Measurements from ENCODE around the gene CENPM. TPM values are rescaled to one million over a fixed set of nuclear protein-coding genes. Genes with fewer than 3 reads are reported as not detected.

The CENPM gene
- total RNA-seq, 1 donor from 2014 or later, result not detected

DNA sequence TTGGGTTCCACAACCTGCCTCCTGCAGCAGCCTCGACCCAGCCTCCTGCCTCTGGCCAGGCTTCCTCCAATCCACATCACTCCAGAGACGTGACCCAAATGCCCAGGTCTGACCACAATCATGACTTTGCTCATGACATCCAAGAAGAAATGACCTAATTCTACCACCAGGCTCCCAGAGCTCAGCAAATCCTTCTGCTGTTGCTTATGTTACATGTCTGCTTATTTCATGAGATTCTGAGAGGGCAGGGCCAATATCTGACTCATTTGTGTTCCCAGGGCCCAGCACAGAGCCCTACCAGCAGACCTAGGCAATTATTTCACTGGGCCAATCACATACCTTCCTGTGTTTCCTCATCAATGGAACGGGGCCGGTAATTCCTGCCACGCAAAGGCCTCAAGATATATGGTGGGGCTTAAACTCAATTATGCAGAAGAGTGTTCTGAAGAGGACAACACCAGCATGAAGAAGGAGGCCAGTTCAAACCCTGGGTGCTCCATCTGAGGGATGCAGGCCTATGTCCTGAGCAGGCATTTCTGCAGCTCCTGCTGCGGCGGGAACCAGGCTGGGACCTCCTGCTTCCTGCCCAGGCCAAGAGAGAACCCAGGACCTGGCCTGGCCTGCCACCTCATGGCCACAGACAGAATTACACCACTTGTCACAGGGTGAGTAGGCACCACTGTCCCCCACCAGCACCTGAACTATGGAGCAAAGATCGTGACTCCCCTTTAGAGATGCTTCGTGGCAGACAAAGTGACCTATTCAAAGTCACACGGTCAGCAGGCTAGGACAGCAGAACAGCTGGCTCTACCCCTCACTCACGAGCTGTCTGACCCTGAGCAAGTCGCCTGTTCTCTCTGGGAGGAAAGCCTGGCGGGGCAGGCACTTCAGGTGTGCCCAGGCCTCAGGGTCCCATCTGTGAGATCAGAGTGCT is 5.9 kb downstream of the CENPM start:
- H3K27ac ChIP-seq, result peak overlapping the region; percentile 52 to 66
- peaks cover 0 to 7% of the 10 kb centered on the region in 2 donors for H3K4me1 ChIP-seq
- H3K36me3 ChIP-seq, result no peaks in the 10 kb centered on the region
- TF ChIP-seq, protein P1, sequence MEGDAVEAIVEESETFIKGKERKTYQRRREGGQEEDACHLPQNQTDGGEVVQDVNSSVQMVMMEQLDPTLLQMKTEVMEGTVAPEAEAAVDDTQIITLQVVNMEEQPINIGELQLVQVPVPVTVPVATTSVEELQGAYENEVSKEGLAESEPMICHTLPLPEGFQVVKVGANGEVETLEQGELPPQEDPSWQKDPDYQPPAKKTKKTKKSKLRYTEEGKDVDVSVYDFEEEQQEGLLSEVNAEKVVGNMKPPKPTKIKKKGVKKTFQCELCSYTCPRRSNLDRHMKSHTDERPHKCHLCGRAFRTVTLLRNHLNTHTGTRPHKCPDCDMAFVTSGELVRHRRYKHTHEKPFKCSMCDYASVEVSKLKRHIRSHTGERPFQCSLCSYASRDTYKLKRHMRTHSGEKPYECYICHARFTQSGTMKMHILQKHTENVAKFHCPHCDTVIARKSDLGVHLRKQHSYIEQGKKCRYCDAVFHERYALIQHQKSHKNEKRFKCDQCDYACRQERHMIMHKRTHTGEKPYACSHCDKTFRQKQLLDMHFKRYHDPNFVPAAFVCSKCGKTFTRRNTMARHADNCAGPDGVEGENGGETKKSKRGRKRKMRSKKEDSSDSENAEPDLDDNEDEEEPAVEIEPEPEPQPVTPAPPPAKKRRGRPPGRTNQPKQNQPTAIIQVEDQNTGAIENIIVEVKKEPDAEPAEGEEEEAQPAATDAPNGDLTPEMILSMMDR (IDR thresholded peaks at IDR 0.05), result peak; percentile 92 to 96 (median 93)
- no peaks in the 10 kb centered on the region for H3K9me3 ChIP-seq
- no peak overlapping the region for H3K4me3 ChIP-seq
- intact Hi-C loops (cut with DNase I), result loop anchor here (1.0 to 2.0 kb wide), 3 partner anchors 118 to 244 kb away; no protein-coding TSS in a partner anchor
- no peaks in the 10 kb centered on the region for H3K27me3 ChIP-seq
- peak; percentile 50 to 92 for DNase-seq (ENCODE audit: low spot score in 2 of 2)

DNA sequence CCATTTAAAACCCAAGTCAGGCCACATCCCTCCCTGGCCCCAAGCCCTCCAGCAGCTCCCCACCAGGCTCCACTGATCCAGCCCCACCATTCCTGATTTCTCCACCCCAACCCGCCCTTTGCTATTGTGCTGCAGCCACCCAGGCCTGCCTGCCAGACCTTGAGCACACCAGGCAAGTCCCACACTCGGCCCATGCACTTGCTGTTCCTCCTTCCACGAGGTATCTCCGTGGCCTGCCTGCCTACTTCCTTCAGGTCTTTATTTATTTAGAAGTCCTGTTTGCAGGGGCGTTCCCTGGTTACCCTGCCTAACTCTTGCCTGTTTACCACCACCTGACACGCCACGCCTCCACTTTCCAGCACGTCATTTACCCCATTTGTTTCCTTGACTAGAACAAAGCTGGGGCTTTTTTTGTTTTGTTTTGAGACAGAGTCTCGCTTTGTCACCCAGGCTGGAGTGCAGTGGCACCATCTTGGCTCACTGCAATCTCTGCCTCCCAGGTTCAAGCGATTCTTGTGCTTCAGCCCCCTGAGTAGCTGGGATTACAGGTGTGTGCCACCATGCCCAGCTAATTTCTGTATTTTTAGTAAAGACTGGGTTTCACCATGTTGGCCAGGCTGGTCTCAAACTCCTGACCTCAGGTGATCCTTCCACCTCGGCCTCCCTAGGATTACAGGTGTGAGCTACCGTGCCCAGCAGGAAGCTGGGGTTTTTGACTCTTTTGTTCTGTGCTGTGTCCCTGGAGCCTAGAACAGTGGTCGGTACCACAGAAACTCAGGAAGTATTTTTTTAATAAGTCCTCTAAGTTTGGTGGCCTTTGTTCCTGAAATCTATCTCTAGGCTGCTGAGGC is 6.7 kb downstream of the CENPM start:
- Histone ChIP-seq H3K4me3 (no peak overlapping the region), H3K4me1 (peaks cover 0 to 4% of the 10 kb centered on the region in 2 donors), H3K27ac (peak overlapping the region; percentile 52 to 66), H3K27me3 (no peaks in the 10 kb centered on the region), H3K9me3 (no peaks in the 10 kb centered on the region), H3K36me3 (no peaks in the 10 kb centered on the region)
- TF ChIP-seq, protein P1 (IDR thresholded peaks at IDR 0.05), result no peak
- peak; percentile 67 to 78 for DNase-seq (ENCODE audit: low spot score in 2 of 2)
- intact Hi-C loops (cut with DNase I), result loop anchor here (2.0 kb wide), 1 partner anchor 117 kb away; no protein-coding TSS in a partner anchor

DNA sequence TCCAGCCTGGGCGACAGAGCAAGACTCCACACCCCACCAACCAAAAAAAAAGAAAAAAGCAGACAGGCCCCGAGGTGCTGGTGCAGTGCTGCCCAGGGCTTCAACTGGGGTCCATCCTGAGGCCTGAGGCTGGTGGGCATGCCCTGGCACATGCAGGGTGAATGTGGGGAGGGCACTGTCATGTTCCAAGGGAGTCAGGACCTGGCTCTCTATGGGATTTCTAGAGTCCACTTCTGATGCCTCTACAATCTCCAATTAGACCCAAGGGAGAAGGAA is 10.1 kb downstream of the CENPM start:
- DNase-seq (ENCODE audit: low spot score in 2 of 2), result no peak
- Histone ChIP-seq H3K36me3 (no peaks in the 10 kb centered on the region), H3K27me3 (no peaks in the 10 kb centered on the region), H3K4me3 (no peak overlapping the region), H3K9me3 (no peaks in the 10 kb centered on the region), H3K4me1 (peaks cover 0 to 4% of the 10 kb centered on the region in 2 donors), H3K27ac (no peak overlapping the region)
- TF ChIP-seq, protein P1 (IDR thresholded peaks at IDR 0.05), result no peak
- intact Hi-C loops (cut with DNase I), result no loop called here

DNA sequence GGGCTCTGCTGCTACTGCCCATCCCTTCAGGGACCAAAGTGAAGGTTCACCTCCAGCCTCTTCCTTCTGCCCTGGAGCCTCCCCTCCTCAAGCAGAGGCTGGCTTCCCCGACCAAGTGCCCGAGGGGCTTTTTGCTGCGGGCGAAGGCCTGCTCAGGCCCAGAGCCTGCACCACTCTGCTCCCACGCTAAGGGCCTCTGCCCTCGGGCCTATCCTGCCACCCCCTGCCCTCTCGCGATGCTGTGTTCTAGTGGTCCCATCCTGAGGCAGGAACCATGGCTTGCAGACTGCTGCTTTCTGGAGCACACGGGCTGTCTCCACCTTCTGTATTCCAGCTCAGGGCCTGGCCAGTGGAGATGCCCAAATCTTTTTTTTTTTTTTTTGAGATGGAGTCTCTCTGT is 11.4 kb downstream of the CENPM start:
- intact Hi-C loops (cut with DNase I), result no loop called here
- H3K27me3 ChIP-seq, result no peaks in the 10 kb centered on the region
- no peak for DNase-seq (ENCODE audit: low spot score in 2 of 2)
- H3K4me1 ChIP-seq, result no peaks in the 10 kb centered on the region
- H3K9me3 ChIP-seq, result no peaks in the 10 kb centered on the region
- H3K27ac ChIP-seq, result no peak overlapping the region
- no peak overlapping the region for H3K4me3 ChIP-seq
- TF ChIP-seq, protein P1 (IDR thresholded peaks at IDR 0.05), result no peak
- no peaks in the 10 kb centered on the region for H3K36me3 ChIP-seq

DNA sequence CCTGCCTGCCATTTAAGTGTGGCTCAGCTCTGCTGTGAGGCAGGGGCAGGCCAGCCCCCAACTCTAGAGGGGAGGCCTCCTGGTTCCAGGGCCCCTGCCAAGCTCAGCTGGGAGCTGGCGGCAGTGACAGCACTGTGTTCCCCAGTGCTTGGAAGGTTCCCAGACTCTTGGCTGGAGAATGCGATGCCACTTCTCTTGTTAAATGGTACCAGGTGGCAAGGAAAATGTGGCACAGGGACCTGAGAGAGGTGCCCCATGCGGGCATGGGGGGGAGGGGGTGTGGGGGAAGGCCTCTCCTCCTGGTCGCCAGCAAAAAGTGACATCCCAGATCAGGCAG is 12.0 kb downstream of the CENPM start:
- TF ChIP-seq, protein P1 (IDR thresholded peaks at IDR 0.05), result no peak
- no peaks in the 10 kb centered on the region for H3K4me1 ChIP-seq
- no peak overlapping the region for H3K27ac ChIP-seq
- no peaks in the 10 kb centered on the region for H3K36me3 ChIP-seq
- DNase-seq (ENCODE audit: low spot score in 2 of 2), result no peak
- intact Hi-C loops (cut with DNase I), result no loop called here
- H3K27me3 ChIP-seq, result no peaks in the 10 kb centered on the region
- no peak overlapping the region for H3K4me3 ChIP-seq
- no peaks in the 10 kb centered on the region for H3K9me3 ChIP-seq

Data from ascending aorta (tissue), 2 donors.